HepG2 (cell line): ENCODE measurements around the gene JOSD2. TPM values are rescaled to one million over a fixed set of nuclear protein-coding genes. Genes with fewer than 3 reads are reported as not detected.
A peak's percentile ranks its signal among the peaks of the same experiment; 100 is the strongest.

ENCODE experiments used
- BCL6 ChIP-seq: IDR thresholded peaks from 2 replicates; pipeline ENCODE4 v1.6.1; 2016; ENCODE audit warnings: missing genetic modification reagents, missing compliant biosample characterization
- CBX2 ChIP-seq, 2 experiments: fragments of 200-600 bp in 1 of 2; sonication (generic); formaldehyde crosslinking in 1 of 2; IDR thresholded peaks; 2 replicates each; pipeline versions ENCODE4 v1.7.0 to v1.8.1; 2018 to 2022; ENCODE audit warnings: low read depth in 2 of 2, low read length in 1 of 2, mild to moderate bottlenecking in 1 of 2, missing genetic modification reagents in 1 of 2
- ELF1 ChIP-seq: sonication (generic); formaldehyde crosslinking; IDR thresholded peaks from 2 replicates; pipeline ENCODE4 v1.4.0; 2020; ENCODE audit warnings: missing genetic modification reagents
- HDAC2 ChIP-seq: sonication (generic); formaldehyde crosslinking; IDR thresholded peaks from 2 replicates; pipeline ENCODE4 v1.4.0; 2020; ENCODE audit warnings: missing genetic modification reagents
- HDAC6 ChIP-seq: fragments of 200-600 bp; sonication (generic); IDR thresholded peaks from 2 replicates; pipeline ENCODE4 v1.7.0; 2017; ENCODE audit warnings: mild to moderate bottlenecking, antibody characterized with exemption, low read length, low read depth
- IRF2 ChIP-seq: IDR thresholded peaks from 2 replicates; pipeline ENCODE4 v1.6.1; 2018; ENCODE audit warnings: missing genetic modification reagents, missing compliant biosample characterization
- IRX3 ChIP-seq: sonication (generic); formaldehyde crosslinking; IDR thresholded peaks from 2 replicates; pipeline ENCODE4 v1.8.1; 2023; ENCODE audit warnings: mild to moderate bottlenecking, low read depth, missing genetic modification reagents, borderline replicate concordance
- KLF13 ChIP-seq: sonication (generic); formaldehyde crosslinking; IDR thresholded peaks from 2 replicates; pipeline ENCODE4 v1.4.0; 2020; ENCODE audit warnings: mild to moderate bottlenecking, missing genetic modification reagents
- KLF16 ChIP-seq, 2 experiments: sonication (generic) in 1 of 2; formaldehyde crosslinking in 1 of 2; IDR thresholded peaks; 2 replicates each; pipeline versions ENCODE4 v1.6.1 to v1.8.0; 2016 to 2023; ENCODE audit warnings: missing genetic modification reagents in 2 of 2, missing compliant biosample characterization in 1 of 2
- NFYB ChIP-seq: sonication (generic); formaldehyde crosslinking; IDR thresholded peaks from 2 replicates; pipeline ENCODE4 v1.4.0; 2020; ENCODE audit warnings: missing genetic modification reagents
- SALL1 ChIP-seq: sonication (generic); formaldehyde crosslinking; IDR thresholded peaks from 2 replicates; pipeline ENCODE4 v1.8.0; 2022; ENCODE audit warnings: mild to moderate bottlenecking, missing genetic modification reagents
- SAP130 ChIP-seq: IDR thresholded peaks from 2 replicates; pipeline ENCODE4 v1.6.1; 2016; ENCODE audit warnings: low read depth
- SPEN ChIP-seq: sonication (generic); formaldehyde crosslinking; IDR thresholded peaks from 2 replicates; pipeline ENCODE4 v1.5.1; 2020; ENCODE audit warnings: low read depth, mild to moderate bottlenecking, missing genetic modification reagents
- THAP11 ChIP-seq: IDR thresholded peaks from 2 replicates; pipeline ENCODE4 v1.6.1; 2016; ENCODE audit warnings: missing biosample characterization, missing genetic modification reagents
- ZBTB21 ChIP-seq: sonication (generic); formaldehyde crosslinking; IDR thresholded peaks from 2 replicates; pipeline ENCODE4 v1.4.0; 2020; ENCODE audit warnings: missing genetic modification reagents
- ZBTB8A ChIP-seq: sonication (generic); formaldehyde crosslinking; IDR thresholded peaks from 2 replicates; pipeline ENCODE4 v1.4.0; 2020; ENCODE audit warnings: mild to moderate bottlenecking, low read depth, missing genetic modification reagents, borderline replicate concordance
- ZNF30 ChIP-seq: sonication (generic); formaldehyde crosslinking; IDR thresholded peaks from 2 replicates; pipeline ENCODE4 v1.5.0; 2020; ENCODE audit warnings: mild to moderate bottlenecking, missing genetic modification reagents
- ZNF550 ChIP-seq: sonication (generic); formaldehyde crosslinking; IDR thresholded peaks from 2 replicates; pipeline ENCODE4 v1.4.0; 2020; ENCODE audit warnings: mild to moderate bottlenecking, missing genetic modification reagents, borderline replicate concordance
- ZNF713 ChIP-seq: sonication (generic); formaldehyde crosslinking; IDR thresholded peaks from 2 replicates; pipeline ENCODE4 v1.4.0; 2020; ENCODE audit warnings: mild to moderate bottlenecking, missing genetic modification reagents
- ZNF746 ChIP-seq: sonication (generic); formaldehyde crosslinking; IDR thresholded peaks from 2 replicates; pipeline ENCODE4 v1.8.0; 2022; ENCODE audit warnings: mild to moderate bottlenecking, missing genetic modification reagents
- ZNF790 ChIP-seq: sonication (generic); formaldehyde crosslinking; IDR thresholded peaks from 2 replicates; pipeline ENCODE4 v1.8.0; 2022; ENCODE audit warnings: missing genetic modification reagents, mild to moderate bottlenecking, borderline replicate concordance
- ZSCAN5A ChIP-seq: sonication (generic); formaldehyde crosslinking; IDR thresholded peaks from 2 replicates; pipeline ENCODE4 v1.8.0; 2022; ENCODE audit warnings: mild to moderate bottlenecking, missing genetic modification reagents, borderline replicate concordance
- polyA plus RNA-seq, 8 experiments: library from polyadenylated mRNA; depleted of rRNA in 3 of 8; stranded (reverse) in 7 of 8; unstranded in 1 of 8; fragments of >200 nt; fragmentation: Illumina TruSeq in 4 of 8; extraction: Trizol in 4 of 8; gene quantifications; 2 replicates each; pipeline versions ENCODE4 v1.2.1 to v1.2.3, GENCODE V29; 2011 to 2016; ENCODE audit warnings: low read depth in 4 of 8, missing spikeins in 1 of 8, mixed read lengths in 1 of 8; ENCODE audit not compliant: insufficient read depth in 1 of 8
- total RNA-seq, 5 experiments: library from RNA; depleted of rRNA; stranded (reverse); fragments of >200 nt; fragmentation: Illumina TruSeq; extraction: Trizol; gene quantifications; 2 replicates each; pipeline ENCODE4 v1.2.3, GENCODE V29; 2016; ENCODE audit warnings: low read depth in 1 of 5
- TF ChIP-seq, protein P1 (sequence below): sonication (generic); formaldehyde crosslinking; IDR thresholded peaks from 2 replicates; pipeline ENCODE4 v1.4.0; 2020; ENCODE audit warnings: mild to moderate bottlenecking, low read depth, missing genetic modification reagents
- TF ChIP-seq, protein P2 (sequence below): sonication (generic); formaldehyde crosslinking; conservative IDR thresholded peaks from 2 replicates; pipeline ENCODE4 v1.8.1; 2023; ENCODE audit warnings: missing genetic modification reagents
- TF ChIP-seq, protein P3 (sequence below): sonication (generic); formaldehyde crosslinking; IDR thresholded peaks from 2 replicates; pipeline ENCODE4 v1.9.0; 2021; ENCODE audit warnings: missing genetic modification reagents, mild to moderate bottlenecking, borderline replicate concordance

JOSD2 gene
- total and polyA plus RNA-seq, 2 of the 13 experiments (the other 11 are each of a cell fraction or from before 2014, with no cell fraction given): 2.0 to 4.1 TPM

DNA sequence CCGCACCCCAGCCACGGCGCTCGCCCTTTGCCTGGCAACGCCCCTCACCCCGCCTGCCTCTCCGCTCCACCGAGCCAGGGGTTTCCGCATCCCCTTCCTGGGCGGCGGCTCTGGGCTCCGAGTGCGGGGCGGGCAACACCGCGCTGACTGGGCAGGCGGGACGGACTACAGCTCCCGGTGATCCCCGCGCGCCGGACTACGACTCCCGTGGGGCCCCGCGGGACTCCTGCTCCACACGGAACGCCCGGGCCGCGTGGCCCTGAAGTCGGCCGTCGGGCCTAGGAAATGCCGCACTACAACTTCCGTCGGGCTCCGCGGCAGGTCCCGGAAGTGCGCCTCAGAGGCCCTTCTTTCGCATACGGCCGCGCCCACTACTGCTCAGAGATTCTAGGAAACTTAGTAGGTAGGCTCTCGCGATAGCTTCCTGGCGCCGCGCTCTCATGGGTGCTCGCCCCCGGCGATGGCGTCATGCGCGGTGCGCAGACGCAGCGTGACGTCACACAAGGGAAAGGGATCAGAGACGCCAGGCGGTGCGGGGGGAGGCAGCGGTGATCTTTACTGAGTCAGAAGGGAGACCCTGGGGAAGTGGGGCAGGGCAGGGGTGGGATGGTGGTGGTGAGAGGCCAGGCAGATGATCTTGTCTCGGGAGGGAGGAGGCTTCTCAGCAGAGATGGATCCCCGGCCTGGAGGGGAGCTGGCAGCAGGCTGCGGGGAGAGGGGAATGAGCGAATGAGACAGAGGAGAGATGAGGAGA, at the start of gene JOSD2 (continued):
- TF ChIP-seq, protein P1, sequence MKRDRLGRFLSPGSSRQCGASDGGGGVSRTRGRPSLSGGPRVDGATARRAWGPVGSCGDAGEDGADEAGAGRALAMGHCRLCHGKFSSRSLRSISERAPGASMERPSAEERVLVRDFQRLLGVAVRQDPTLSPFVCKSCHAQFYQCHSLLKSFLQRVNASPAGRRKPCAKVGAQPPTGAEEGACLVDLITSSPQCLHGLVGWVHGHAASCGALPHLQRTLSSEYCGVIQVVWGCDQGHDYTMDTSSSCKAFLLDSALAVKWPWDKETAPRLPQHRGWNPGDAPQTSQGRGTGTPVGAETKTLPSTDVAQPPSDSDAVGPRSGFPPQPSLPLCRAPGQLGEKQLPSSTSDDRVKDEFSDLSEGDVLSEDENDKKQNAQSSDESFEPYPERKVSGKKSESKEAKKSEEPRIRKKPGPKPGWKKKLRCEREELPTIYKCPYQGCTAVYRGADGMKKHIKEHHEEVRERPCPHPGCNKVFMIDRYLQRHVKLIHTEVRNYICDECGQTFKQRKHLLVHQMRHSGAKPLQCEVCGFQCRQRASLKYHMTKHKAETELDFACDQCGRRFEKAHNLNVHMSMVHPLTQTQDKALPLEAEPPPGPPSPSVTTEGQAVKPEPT (CRISPR knock-in tag): no peak
- TF ChIP-seq ZBTB8A (CRISPR knock-in tag): no peak
- no peak for TF ChIP-seq KLF13
- TF ChIP-seq, protein P2, sequence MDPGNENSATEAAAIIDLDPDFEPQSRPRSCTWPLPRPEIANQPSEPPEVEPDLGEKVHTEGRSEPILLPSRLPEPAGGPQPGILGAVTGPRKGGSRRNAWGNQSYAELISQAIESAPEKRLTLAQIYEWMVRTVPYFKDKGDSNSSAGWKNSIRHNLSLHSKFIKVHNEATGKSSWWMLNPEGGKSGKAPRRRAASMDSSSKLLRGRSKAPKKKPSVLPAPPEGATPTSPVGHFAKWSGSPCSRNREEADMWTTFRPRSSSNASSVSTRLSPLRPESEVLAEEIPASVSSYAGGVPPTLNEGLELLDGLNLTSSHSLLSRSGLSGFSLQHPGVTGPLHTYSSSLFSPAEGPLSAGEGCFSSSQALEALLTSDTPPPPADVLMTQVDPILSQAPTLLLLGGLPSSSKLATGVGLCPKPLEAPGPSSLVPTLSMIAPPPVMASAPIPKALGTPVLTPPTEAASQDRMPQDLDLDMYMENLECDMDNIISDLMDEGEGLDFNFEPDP: no peak
- peak; percentile 48 for TF ChIP-seq SAP130 (CRISPR knock-in tag)
- peak; percentile 68 for TF ChIP-seq BCL6 (CRISPR knock-in tag)
- TF ChIP-seq SALL1 (CRISPR knock-in tag): peak; percentile 38
- TF ChIP-seq IRF2 (CRISPR knock-in tag): 0 out of 2 replicates have a peak, but pooled peaks have one; percentile 20
- TF ChIP-seq SPEN (CRISPR knock-in tag): peak; percentile 75
- TF ChIP-seq, protein P3, sequence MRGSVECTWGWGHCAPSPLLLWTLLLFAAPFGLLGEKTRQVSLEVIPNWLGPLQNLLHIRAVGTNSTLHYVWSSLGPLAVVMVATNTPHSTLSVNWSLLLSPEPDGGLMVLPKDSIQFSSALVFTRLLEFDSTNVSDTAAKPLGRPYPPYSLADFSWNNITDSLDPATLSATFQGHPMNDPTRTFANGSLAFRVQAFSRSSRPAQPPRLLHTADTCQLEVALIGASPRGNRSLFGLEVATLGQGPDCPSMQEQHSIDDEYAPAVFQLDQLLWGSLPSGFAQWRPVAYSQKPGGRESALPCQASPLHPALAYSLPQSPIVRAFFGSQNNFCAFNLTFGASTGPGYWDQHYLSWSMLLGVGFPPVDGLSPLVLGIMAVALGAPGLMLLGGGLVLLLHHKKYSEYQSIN: no peak
- no peak for TF ChIP-seq IRX3 (CRISPR knock-in tag)
- 0 out of 2 replicates have a peak, but pooled peaks have one; percentile 57 for TF ChIP-seq ZNF746 (CRISPR knock-in tag)
- peak; percentile 99 for TF ChIP-seq THAP11 (CRISPR knock-in tag)
- TF ChIP-seq ZNF713 (CRISPR knock-in tag): no peak
- peak; percentile 55 for TF ChIP-seq NFYB (CRISPR knock-in tag)
- TF ChIP-seq KLF16 (CRISPR knock-in tag; IDR thresholded peaks at IDR 0.05): 0 out of 4 replicates have a peak, but pooled peaks of 1 of the 2 experiments have one; percentile 15
- no peak for TF ChIP-seq ZNF30
- no peak for TF ChIP-seq ZNF550 (CRISPR knock-in tag)
- peak; percentile 31; the same call in 1 of the 2 replicates for TF ChIP-seq HDAC2
- TF ChIP-seq ZNF790: 0 out of 2 replicates have a peak, but pooled peaks have one; percentile 32
- TF ChIP-seq ZBTB21 (CRISPR knock-in tag): peak; percentile 99
- no peak for TF ChIP-seq HDAC6
- no peak for TF ChIP-seq CBX2 (IDR thresholded peaks at IDR 0.05; ENCODE audit: low read depth, low read length)
- no peak for TF ChIP-seq CBX2 (CRISPR knock-in tag; IDR thresholded peaks at IDR 0.05; ENCODE audit: low read depth)
- TF ChIP-seq ELF1: peak; percentile 95
- no peak for TF ChIP-seq ZSCAN5A (CRISPR knock-in tag)
